Thyroid gland (tissue), 4 donors: Measurements from ENCODE around the gene RFPL3. TPM values are rescaled to one million over a fixed set of nuclear protein-coding genes. Genes with fewer than 3 reads are reported as not detected.

ENCODE experiments used
- DNase-seq, 2 donors: peaks; one replicate each; pipeline ENCODE4 v3.0.0-alpha.2; 2019
- H3K27ac ChIP-seq, 3 donors: fragments of 200-600 bp; sonication (generic); 1 replicate in 2 of 3; 2 replicates in 1 of 3; pipeline ENCODE4 v1.5.1; 2016 to 2019; ENCODE audit warnings: mild to moderate bottlenecking in 1 of 3, moderate library complexity in 1 of 3
- H3K27me3 ChIP-seq: fragments of 200-600 bp; sonication (generic); one replicate; pipeline ENCODE4 v1.5.1; 2019
- H3K36me3 ChIP-seq, 2 donors: fragments of 200-600 bp; sonication (generic); one replicate each; pipeline ENCODE4 v1.5.1; 2016 to 2019
- H3K4me1 ChIP-seq, 2 donors: fragments of 200-600 bp; sonication (generic); one replicate each; pipeline ENCODE4 v1.5.1; 2017 to 2019
- H3K4me3 ChIP-seq, 3 donors: fragments of 200-600 bp; sonication (generic); replicated peaks in 1 of 3; 1 replicate in 2 of 3; 2 replicates in 1 of 3; pipeline ENCODE4 v1.5.1; 2016; ENCODE audit warnings: mild to moderate bottlenecking in 1 of 3
- H3K9me3 ChIP-seq: fragments of 200-600 bp; sonication (generic); one replicate; pipeline ENCODE4 v1.5.1; 2017
- CTCF ChIP-seq, 6 experiments: fragments of 200-600 bp in 3 of 6; fragments of 450-650 bp in 3 of 6; sonication (generic) in 3 of 6; IDR thresholded peaks; one replicate each; pipeline ENCODE4 v1.5.1; 2016 to 2019; ENCODE audit warnings: antibody characterized with exemption in 6 of 6, mild to moderate bottlenecking in 2 of 6, inconsistent platforms in 1 of 6, moderate library complexity in 1 of 6
- POLR2A ChIP-seq, 2 donors: fragments of 450-650 bp; IDR thresholded peaks; one replicate each; pipeline ENCODE4 v1.6.1; 2017; ENCODE audit warnings: antibody characterized with exemption in 2 of 2, mild to moderate bottlenecking in 2 of 2, moderate library complexity in 1 of 2
- WGBS, 2 donors: methylation state at CpG; one replicate each; pipeline ENCODE4 v1.1.5; 2017; 5-methylcytosine and 5-hydroxymethylcytosine counted together
- intact Hi-C: fragments of 100-400 bp; cut with DNase I; formaldehyde crosslinking; loops from one replicate; pipeline ENCODE4 v1.15.1; 2023
- total RNA-seq, 4 donors: library from RNA; depleted of rRNA; stranded (reverse); fragments of >200 nt; gene quantifications; one replicate each; pipeline ENCODE4 v1.2.3, GENCODE V29; 2016

RFPL3 gene
- total RNA-seq, 4 donors from 2014 or later: not detected

- Histone ChIP-seq H3K36me3 (no peaks in the 10 kb centered on the region), H3K4me1 (no peaks in the 10 kb centered on the region), H3K27ac (no peak overlapping the region), H3K27me3 (no peaks in the 10 kb centered on the region), H3K9me3 (no peaks in the 10 kb centered on the region), H3K4me3 (no peak overlapping the region)
- WGBS, 2 donors: 94 to 97% methylated on average over 2 of the region's 2 CpGs
- DNase-seq: no peak
- TF ChIP-seq POLR2A (IDR thresholded peaks at IDR 0.05) (no peak), CTCF (IDR thresholded peaks at IDR 0.05) (no peak)
- intact Hi-C loops: no loop called here
Observed at GRCh38 chr22:32361257-32361656, 3.6 kb downstream of the RFPL3 start.

GRCh38 chr22:32364210-32364609 is 6.5 kb downstream of the RFPL3 start:
- intact Hi-C loops: no loop called here

GRCh38 chr22:32375678-32376450 is 18.2 kb downstream of the RFPL3 start:
- WGBS, 2 donors: 85 to 87% methylated on average over 6 to 7 of the region's 7 CpGs
- Histone ChIP-seq H3K4me3 (no peak overlapping the region), H3K9me3 (no peaks in the 10 kb centered on the region), H3K36me3 (no peaks in the 10 kb centered on the region), H3K27ac (no peak overlapping the region), H3K4me1 (no peaks in the 10 kb centered on the region), H3K27me3 (no peaks in the 10 kb centered on the region)
- intact Hi-C loops: no loop called here
- no peak for DNase-seq
- TF ChIP-seq CTCF (IDR thresholded peaks at IDR 0.05): no peak
- TF ChIP-seq POLR2A (IDR thresholded peaks at IDR 0.05): no peak

More at GRCh38 chr22:32364210-32364609, 6.5 kb downstream of the RFPL3 start:
- Histone ChIP-seq H3K4me1 (no peaks in the 10 kb centered on the region), H3K36me3 (no peaks in the 10 kb centered on the region), H3K27ac (no peak overlapping the region), H3K27me3 (no peaks in the 10 kb centered on the region), H3K9me3 (no peaks in the 10 kb centered on the region), H3K4me3 (no peak overlapping the region)
- no peak for TF ChIP-seq CTCF (IDR thresholded peaks at IDR 0.05)
- no peak for TF ChIP-seq POLR2A (IDR thresholded peaks at IDR 0.05)
- 93 to 96% methylated on average over 5 of the region's 5 CpGs for WGBS, 2 donors
- DNase-seq: no peak

- no peak for DNase-seq
- no peak overlapping the region for H3K4me3 ChIP-seq
- TF ChIP-seq CTCF (IDR thresholded peaks at IDR 0.05) (no peak), POLR2A (IDR thresholded peaks at IDR 0.05) (no peak)
- WGBS, 2 donors: 70 to 78% methylated on average over 5 of the region's 5 CpGs
- H3K27ac ChIP-seq: no peak overlapping the region
- intact Hi-C loops: no loop called here
- no peaks in the 10 kb centered on the region for H3K4me1 ChIP-seq
- no peaks in the 10 kb centered on the region for H3K9me3 ChIP-seq
- no peaks in the 10 kb centered on the region for H3K36me3 ChIP-seq
- H3K27me3 ChIP-seq: no peaks in the 10 kb centered on the region
Observed at GRCh38 chr22:32376681-32377080, 19.0 kb downstream of the RFPL3 start.

- DNase-seq: peak; percentile 23 to 35
- intact Hi-C loops: no loop called here
Observed at GRCh38 chr22:32378707-32379272, 21.1 kb downstream of the RFPL3 start.

More at GRCh38 chr22:32378707-32379272, 21.1 kb downstream of the RFPL3 start:
- Histone ChIP-seq H3K4me3 (no peak overlapping the region), H3K27me3 (no peaks in the 10 kb centered on the region), H3K27ac (no peak overlapping the region), H3K9me3 (no peaks in the 10 kb centered on the region), H3K36me3 (no peaks in the 10 kb centered on the region), H3K4me1 (no peaks in the 10 kb centered on the region)
- WGBS, 2 donors: 63 to 71% methylated on average over 4 of the region's 4 CpGs
- TF ChIP-seq POLR2A (IDR thresholded peaks at IDR 0.05) (no peak), CTCF (IDR thresholded peaks at IDR 0.05) (peak in 4 of 6 experiments; percentile 32 to 63 (median 54))
